HepG2 (cell line): ENCODE results near the gene SSH3. TPM values are rescaled to one million over a fixed set of nuclear protein-coding genes. Genes with fewer than 3 reads are reported as not detected.
A peak's percentile ranks its signal among the peaks of the same experiment; 100 is the strongest.

Source experiments
- ATAC-seq: fragments of 200-7000 bp; cut with Tn5 transposase; 3 replicates; pipeline ENCODE4 v1.9.1; 2020; ENCODE audit warnings: mild to moderate bottlenecking, moderate library complexity
- BruUV-seq: library from RNA; stranded (reverse); fragments of 400-500 nt; replicated peaks from 2 replicates; lab custom pipeline; 2021; lab: Mats Ljungman, UMichigan
- CTCF ChIA-PET: fragments of 300-600 bp; formaldehyde crosslinking; extraction: SDS; loops from one replicate; lab custom pipeline; 2021; ENCODE audit warnings: low total read pairs, inconsistent platforms, low intra/inter-chr PET ratio; lab: Yijun Ruan, JAX
- POLR2A ChIA-PET: fragments of 350-600 bp; sonication (Branson Sonifier 250); formaldehyde crosslinking; loops from one replicate; lab custom pipeline; 2020; ENCODE audit warnings: antibody characterized with exemption, inconsistent platforms; lab: Yijun Ruan, JAX
- DNase-seq: peaks from one replicate; pipeline ENCODE4 v3.0.0-alpha.2; 2015; ENCODE audit warnings: low spot score
- FAIRE-seq: peaks from 3 replicates; lab custom pipeline; 2011; peaks lifted over from hg19 to GRCh38; lab: Jason Lieb, UNC
- H2AFZ ChIP-seq: one replicate; pipeline ENCODE4 v1.6.1; 2011; ENCODE audit warnings: low read length, inconsistent platforms
- H3K27ac ChIP-seq: fragments of 300-600 bp; 3 replicates; pipeline ENCODE4 v1.8.0; 2011; ENCODE audit warnings: mixed run types, mild to moderate bottlenecking, mixed read lengths, low read length, inconsistent platforms; ENCODE audit not compliant: insufficient read depth; ENCODE audit errors: extremely low read length
- H3K27me3 ChIP-seq, 2 experiments: fragments of 200-600 bp in 1 of 2; 2 replicates in 1 of 2; 3 replicates in 1 of 2; pipeline versions ENCODE4 v1.6.0 to v1.8.0; 2011; ENCODE audit warnings: low read length in 2 of 2, mild to moderate bottlenecking in 2 of 2, moderate library complexity in 2 of 2, inconsistent platforms in 1 of 2; ENCODE audit not compliant: insufficient read depth in 2 of 2, control insufficient read depth in 1 of 2
- H3K36me3 ChIP-seq, 2 experiments: fragments of 200-600 bp in 1 of 2; replicated peaks in 1 of 2; 2 replicates in 1 of 2; 3 replicates in 1 of 2; pipeline versions ENCODE4 v1.5.1 to v1.8.0; 2011; ENCODE audit warnings: low read length in 2 of 2, inconsistent platforms in 1 of 2; ENCODE audit not compliant: insufficient read depth in 2 of 2, control insufficient read depth in 1 of 2
- H3K4me1 ChIP-seq: 2 replicates; pipeline ENCODE4 v1.5.1; 2012; ENCODE audit warnings: low read length, inconsistent platforms; ENCODE audit not compliant: insufficient read depth
- H3K4me2 ChIP-seq: 2 replicates; pipeline ENCODE4 v1.6.0; 2011; ENCODE audit warnings: low read depth, low read length, inconsistent platforms
- H3K4me3 ChIP-seq, 3 experiments: fragments of 200-600 bp in 1 of 3; sonication (generic), shearing (Covaris generic) in 1 of 3; replicated peaks in 1 of 3; 2 replicates each; pipeline ENCODE4 v1.5.1; 2011 to 2016; ENCODE audit warnings: low read length in 3 of 3, inconsistent platforms in 2 of 3, low read depth in 2 of 3, mild to moderate bottlenecking in 2 of 3, control low read depth in 1 of 3, mixed read lengths in 1 of 3; ENCODE audit not compliant: insufficient read depth in 1 of 3
- H3K79me2 ChIP-seq: one replicate; pipeline ENCODE4 v1.6.1; 2011; ENCODE audit warnings: low read length, inconsistent platforms; ENCODE audit not compliant: insufficient read depth
- H3K9ac ChIP-seq: 2 replicates; pipeline ENCODE4 v1.6.0; 2011; ENCODE audit warnings: mild to moderate bottlenecking, low read depth, low read length, inconsistent platforms; ENCODE audit not compliant: insufficient read depth
- H3K9me3 ChIP-seq: 2 replicates; pipeline ENCODE4 v1.5.1; 2012; ENCODE audit warnings: mild to moderate bottlenecking, low read length
- H4K20me1 ChIP-seq: 2 replicates; pipeline ENCODE4 v1.6.0; 2011; ENCODE audit warnings: inconsistent platforms, mild to moderate bottlenecking, low read length, moderate library complexity; ENCODE audit not compliant: insufficient read depth
- ATM ChIP-seq: fragments of 450-650 bp; IDR thresholded peaks from 2 replicates; pipeline ENCODE4 v1.7.1; 2017; ENCODE audit warnings: mild to moderate bottlenecking, borderline replicate concordance
- POLR2A ChIP-seq, 2 experiments: IDR thresholded peaks; 2 replicates each; pipeline ENCODE4 v1.6.1; 2011; ENCODE audit warnings: low read depth in 2 of 2, low read length in 2 of 2, mild to moderate bottlenecking in 1 of 2, moderate library complexity in 1 of 2; ENCODE audit not compliant: insufficient read depth in 1 of 2
- YEATS4 ChIP-seq: sonication (generic); formaldehyde crosslinking; IDR thresholded peaks from 2 replicates; pipeline ENCODE4 v1.4.0; 2020; ENCODE audit warnings: missing genetic modification reagents, borderline replicate concordance
- WGBS: methylation state at CpG from one replicate; pipeline ENCODE4 v1.1.6; 2017; ENCODE audit warnings: low lambda C conversion rate; 5-methylcytosine and 5-hydroxymethylcytosine counted together
- in situ Hi-C: cut with HindIII; loops from 2 replicates; pipeline ENCODE4 v1.10.0; 2017; ENCODE audit warnings: low pct_unique_long_range_greater_than_20kb; ENCODE audit not compliant: extremely low pct_ligation_motif_present
- intact Hi-C: fragments of 100-400 bp; cut with micrococcal nuclease; formaldehyde crosslinking; loops from one replicate; pipeline ENCODE4 v1.10.0; 2022; ENCODE audit not compliant: unreplicated experiment
- polyA plus RNA-seq, 8 experiments: library from polyadenylated mRNA; depleted of rRNA in 3 of 8; stranded (reverse) in 7 of 8; unstranded in 1 of 8; fragments of >200 nt; fragmentation: Illumina TruSeq in 4 of 8; extraction: Trizol in 4 of 8; gene quantifications; 2 replicates each; pipeline versions ENCODE4 v1.2.1 to v1.2.3, GENCODE V29; 2011 to 2016; ENCODE audit warnings: low read depth in 4 of 8, missing spikeins in 1 of 8, mixed read lengths in 1 of 8; ENCODE audit not compliant: insufficient read depth in 1 of 8
- total RNA-seq, 5 experiments: library from RNA; depleted of rRNA; stranded (reverse); fragments of >200 nt; fragmentation: Illumina TruSeq; extraction: Trizol; gene quantifications; 2 replicates each; pipeline ENCODE4 v1.2.3, GENCODE V29; 2016; ENCODE audit warnings: low read depth in 1 of 5
- TF ChIP-seq, protein P1 (sequence below): IDR thresholded peaks from 2 replicates; pipeline ENCODE4 v1.6.1; 2016; ENCODE audit warnings: missing compliant biosample characterization, missing genetic modification reagents, borderline replicate concordance

SSH3 gene
- total and polyA plus RNA-seq, 2 of the 13 experiments (the other 11 are each of a cell fraction or from before 2014, with no cell fraction given), result 12.4 to 18.8 TPM

GRCh38 chr11:67253872-67254624 lies 49.3 kb upstream of the SSH3 start (continued):
- TF ChIP-seq, protein P1, sequence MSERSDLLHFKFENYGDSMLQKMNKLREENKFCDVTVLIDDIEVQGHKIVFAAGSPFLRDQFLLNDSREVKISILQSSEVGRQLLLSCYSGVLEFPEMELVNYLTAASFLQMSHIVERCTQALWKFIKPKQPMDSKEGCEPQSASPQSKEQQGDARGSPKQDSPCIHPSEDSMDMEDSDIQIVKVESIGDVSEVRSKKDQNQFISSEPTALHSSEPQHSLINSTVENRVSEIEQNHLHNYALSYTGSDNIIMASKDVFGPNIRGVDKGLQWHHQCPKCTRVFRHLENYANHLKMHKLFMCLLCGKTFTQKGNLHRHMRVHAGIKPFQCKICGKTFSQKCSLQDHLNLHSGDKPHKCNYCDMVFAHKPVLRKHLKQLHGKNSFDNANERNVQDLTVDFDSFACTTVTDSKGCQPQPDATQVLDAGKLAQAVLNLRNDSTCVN (CRISPR knock-in tag), result no peak
- TF ChIP-seq ATM, result no peak

- DNase-seq, result no peak
- Histone ChIP-seq H3K79me2 (peaks cover 2% of the 10 kb centered on the region), H3K4me3 (no peak overlapping the region), H3K9ac (no peak overlapping the region), H3K27ac (peak overlapping the region; percentile 62), H3K4me1 (peaks cover 71% of the 10 kb centered on the region)
- TF ChIP-seq POLR2A (IDR thresholded peaks at IDR 0.05; ENCODE audit: insufficient read depth in 1 of 2, low read depth in 2 of 2, low read length in 2 of 2) (0 out of 4 replicates have a peak, but pooled peaks of 1 of the 2 experiments have one; percentile 5), YEATS4 (CRISPR knock-in tag) (no peak)
- TF ChIP-seq, all 625 proteins: peak for 1
- no peaks in the 10 kb centered on the region for H3K27me3 ChIP-seq
- in situ Hi-C loops, result no loop called here
- ChIA-PET CTCF (no interaction called here), POLR2A (interaction anchor here (2.1 kb wide), 1 partner anchor 15 kb away, joined by 14 read pairs; no protein-coding TSS in a partner anchor)
- H3K4me2 ChIP-seq, result no peak overlapping the region
- FAIRE-seq (no peak), ATAC-seq (no peak)
- intact Hi-C loops, result no loop called here
- no peak overlapping the region for H2AFZ ChIP-seq
- H3K9me3 ChIP-seq, result no peaks in the 10 kb centered on the region
- no TSS peak for BruUV-seq
- H3K36me3 ChIP-seq, result peaks cover 47 to 62% of the 10 kb centered on the region in 2 experiments
- H4K20me1 ChIP-seq, result no peaks in the 10 kb centered on the region
- WGBS, result 97% methylated on average over 15 of the region's 15 CpGs
These were observed 48.5 kb upstream of the SSH3 start for GRCh38 chr11:67254798-67255197.
